ENCODE measurements around the gene LTBR.

Gene LTBR

DNA sequence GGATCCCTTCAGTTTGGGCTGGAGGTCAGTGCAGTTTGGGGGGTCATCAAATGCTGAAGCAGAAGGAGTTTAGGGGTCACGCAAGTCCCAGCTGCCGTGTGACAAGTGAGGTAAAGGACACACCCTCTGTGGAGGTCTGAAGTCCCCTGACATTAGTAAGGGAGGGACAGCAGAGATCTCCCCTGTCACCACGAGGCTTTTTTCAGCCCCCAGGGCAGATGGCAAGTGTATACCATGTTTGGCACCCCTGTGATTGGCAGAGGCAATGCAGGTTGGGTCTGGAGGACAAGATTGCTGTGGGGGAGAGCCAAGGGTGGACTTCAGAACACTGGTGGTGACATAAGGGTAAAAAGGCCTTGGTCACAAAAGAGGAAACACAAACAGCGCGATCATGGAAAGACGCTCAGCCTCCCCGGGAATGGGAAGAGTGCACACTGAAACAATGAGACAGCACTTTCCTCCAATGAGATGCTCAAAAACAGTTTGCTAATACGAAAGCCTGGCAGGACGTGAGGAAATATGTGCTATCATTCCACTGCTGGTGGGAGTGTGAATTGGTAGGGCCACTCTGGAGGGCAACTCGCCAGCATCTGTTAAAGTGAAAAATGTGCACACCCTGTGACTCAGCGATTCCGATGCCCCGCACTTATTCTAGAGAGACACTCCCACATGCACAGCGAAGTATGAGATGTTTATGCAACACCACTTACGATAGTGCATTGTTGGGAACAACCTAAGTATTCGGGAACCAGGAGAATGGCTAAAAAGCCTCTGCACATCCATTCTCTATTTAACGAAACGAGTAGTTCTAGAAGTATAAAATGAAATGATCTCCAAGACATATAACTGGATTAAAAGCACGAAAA is 46.4 kb downstream of the LTBR start:
- DNase-seq: peak; percentile 20

DNA sequence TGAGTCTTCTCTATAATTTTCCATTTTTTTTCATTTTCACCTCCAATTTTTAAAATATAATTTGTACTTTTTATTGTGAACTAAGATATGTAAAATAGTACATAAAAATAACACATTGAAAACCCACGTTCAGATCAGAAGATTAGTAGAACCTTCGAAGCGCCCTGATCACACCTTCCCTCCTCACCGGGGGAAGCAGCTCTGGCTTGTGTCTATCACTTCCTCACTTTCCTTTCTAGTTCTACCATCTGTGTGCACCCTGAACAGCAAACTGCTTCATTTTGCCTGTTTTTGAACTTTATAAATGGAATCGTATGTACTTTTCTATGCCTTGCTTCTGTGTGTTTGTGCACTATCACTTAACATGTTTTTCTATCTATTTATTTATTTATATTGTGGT is 49.0 kb downstream of the LTBR start:
- DNase-seq: no peak

DNA sequence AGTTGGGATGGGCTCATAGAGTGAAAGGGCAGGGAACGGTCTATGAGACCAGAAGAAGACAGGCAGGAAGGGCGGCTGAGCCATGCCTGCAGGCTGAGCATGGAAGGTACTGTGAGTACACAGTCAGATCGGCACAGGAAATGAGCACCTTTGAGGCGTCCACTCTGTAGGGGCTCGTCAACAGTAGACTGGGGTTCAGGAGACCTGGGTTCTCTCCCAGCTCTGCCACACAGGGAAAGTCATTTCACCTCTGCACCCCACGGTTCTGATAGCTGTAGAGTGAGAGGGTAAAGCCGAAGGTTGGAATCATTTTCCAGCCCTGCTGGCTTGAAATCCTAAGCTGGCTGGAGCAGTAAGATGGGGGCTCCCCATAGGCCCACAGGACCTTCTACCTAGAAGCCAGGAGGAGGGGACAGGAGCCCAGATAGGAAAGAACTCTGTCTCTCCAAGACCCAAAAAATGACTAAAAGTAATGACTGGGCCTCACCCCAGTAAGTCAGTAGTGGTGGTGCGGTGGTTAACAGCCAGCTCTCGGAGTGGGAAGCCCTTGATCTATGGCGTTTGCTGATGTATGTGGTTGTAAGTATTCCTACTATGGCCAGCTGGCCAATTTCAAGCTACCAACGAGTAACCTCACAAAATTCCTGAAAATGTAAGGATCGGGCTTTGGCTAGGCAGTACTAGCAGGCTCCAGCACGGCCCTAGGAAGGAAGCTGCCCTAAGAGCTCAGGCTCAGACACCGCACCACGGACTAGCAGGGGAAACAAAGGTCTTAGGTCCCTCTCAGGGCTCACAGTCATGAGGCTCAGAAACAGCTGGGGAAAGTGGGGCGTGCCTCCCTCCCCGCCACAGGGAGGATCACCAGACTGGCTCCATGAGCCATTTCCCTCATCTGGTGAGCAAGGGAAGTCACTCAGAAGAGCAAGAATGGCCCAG is 50.5 kb downstream of the LTBR start:
- no peak for DNase-seq

DNA sequence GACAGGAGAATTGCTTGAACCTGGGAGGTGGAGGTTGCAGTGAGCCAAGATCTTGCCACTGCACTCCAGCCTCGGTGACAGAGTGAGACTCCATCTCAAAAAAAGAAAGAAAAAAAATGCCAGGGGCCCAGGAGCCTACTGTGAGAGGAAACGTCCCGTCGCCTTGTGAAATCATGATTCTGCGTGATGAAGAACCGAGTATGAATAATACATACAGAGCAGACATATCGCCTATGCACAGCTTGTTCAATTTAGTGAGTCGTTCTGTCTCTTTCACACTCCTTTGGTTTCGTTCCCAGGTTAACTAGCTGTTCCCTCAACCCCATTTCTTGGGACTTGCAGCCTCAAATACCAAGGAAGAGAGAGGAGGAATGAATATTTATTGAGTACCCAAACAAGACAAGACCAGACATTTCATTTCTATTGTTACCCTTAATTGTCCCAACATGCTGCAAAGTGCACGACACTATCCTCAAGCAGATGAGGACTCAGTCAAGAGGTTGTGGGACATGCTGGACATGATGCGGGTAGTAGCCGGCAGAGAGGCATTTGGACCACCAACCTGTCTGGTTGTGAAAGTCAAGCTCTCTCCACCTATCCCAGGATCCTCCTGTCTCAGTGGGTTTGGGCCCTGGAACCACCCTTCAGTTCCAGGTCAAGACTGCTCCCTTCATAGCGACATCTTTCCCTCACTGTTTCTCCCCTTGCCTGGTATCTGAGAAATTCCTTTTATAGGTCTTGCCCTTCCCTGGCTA is 52.2 kb downstream of the LTBR start:
- no peak for DNase-seq

DNA sequence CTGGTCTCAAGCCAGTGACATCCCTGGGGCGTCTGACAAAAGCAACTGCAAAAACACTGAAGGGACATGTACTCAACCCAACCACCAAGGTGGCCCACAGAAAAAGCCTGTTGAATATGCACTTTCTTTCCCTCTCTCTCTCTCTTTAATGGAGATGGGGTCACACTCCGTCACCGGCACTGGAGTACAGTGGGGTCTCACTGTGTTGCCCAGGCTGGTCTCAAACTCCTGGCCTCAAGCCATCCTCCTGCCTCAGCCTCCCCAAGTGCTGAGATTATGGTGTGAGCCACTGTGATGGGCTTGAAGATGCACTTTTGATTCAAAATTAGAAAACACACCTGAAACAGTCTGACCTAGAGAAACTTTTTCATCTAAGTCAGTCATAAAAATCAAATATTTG is 53.6 kb downstream of the LTBR start:
- no peak for DNase-seq

DNA sequence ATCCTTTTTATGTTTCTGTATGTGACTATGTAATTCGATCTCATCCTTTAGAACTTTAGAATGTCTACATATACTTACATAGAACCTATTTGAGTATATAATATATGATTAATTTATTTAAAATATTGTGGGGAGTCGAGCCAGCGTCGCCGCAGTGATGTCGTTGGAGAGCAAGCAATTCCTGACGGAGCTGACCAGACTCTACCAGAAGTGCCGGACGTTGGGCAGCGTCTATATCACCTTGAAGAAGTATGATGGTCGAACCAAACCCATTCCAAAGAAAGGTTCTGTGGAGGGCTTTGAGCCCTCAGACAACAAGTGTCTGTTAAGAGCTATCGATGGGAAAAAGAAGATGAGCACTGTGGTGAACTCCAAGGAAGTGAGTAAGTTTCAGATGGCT is 54.4 kb downstream of the LTBR start:
- DNase-seq: no peak

DNA sequence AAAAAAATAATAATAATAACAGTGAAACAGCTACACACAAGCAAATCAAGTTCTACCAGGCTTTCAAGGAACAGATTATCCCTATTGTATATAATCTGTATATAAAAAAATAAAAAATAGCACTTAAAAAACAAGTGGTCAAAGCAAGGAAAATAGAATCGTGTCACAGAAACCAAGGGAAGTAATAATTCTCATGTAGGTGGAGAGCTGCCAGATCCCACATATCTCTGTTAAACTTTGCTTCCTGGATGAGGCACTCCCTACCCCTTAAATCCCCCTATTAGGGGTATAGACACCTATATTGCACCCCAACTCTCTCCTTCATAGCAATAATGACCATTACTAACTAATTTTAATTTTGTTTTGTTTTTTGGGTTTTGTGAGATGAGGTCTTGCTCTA is 56.4 kb downstream of the LTBR start:
- DNase-seq: no peak
